GM19025 (cell line): ENCODE data around the gene GNAI2.
"Not testable (repeated sequence)": the region's sequence is repeated elsewhere in the genome, so short reads cannot be mapped to it uniquely, and the experiment has no call there.

Experiments
- ATAC-seq: cut with Tn5 transposase; IDR thresholded peaks from one replicate; pipeline ENCODE4 v1.9.1; 2021; ENCODE audit warnings: mild to moderate bottlenecking, low read depth, moderate library complexity; ENCODE audit not compliant: unreplicated experiment

The GNAI2 gene

DNA sequence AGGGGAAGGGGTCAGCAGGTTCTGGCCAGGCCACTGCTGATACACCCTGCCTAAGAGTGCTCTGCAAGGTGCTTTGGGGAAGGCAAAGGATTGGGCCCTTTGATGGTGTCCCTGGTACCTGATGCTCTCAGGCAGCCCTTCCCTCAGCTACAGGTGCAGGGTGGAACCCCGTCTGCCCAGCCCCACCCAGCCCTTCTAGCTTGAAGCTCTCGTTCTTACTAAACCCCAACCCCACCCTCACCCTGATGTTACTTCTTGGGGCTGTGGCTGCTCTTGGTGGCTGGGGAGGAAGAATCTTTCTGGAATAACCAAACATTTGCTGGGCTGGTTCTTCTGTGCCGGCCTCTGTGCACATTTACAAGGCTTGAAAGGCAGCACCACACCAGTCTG, 6.4 kb downstream of the GNAI2 start:
- ATAC-seq: no peak

DNA sequence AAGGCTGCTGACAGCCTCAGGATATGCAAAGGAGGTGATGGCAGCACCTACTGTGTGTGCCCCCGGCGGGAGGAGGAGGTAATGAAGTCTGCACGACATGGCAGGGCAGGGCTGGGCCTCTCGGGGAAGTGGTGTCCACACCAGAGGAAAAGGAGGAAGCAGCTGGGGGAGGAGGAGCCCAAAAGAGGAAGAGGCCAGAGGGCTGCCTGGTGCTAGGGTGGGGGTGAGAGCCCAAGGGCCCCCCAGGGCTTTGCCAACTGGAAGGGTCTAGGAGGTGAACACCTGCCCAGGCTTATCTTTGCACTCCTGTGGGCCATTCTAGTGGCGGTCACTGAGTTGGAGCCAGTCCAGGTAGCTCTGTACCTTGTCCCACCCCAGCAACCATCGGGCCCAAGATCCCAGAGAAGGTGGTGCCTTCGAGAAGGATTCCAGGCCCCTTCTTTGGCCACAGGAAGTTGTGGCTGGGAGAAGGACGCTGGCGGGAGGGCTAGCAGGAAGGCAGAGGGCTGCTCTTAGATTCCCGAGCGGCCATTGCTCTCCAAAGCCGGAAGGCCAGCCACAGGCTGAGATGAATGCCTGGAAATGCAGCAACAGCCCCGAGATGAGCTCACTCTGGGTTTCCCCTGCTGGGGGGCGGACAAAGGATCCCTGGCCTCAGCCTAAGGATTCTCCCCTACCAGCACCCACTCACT, 7.0 kb downstream of the GNAI2 start:
- ATAC-seq: no peak

DNA sequence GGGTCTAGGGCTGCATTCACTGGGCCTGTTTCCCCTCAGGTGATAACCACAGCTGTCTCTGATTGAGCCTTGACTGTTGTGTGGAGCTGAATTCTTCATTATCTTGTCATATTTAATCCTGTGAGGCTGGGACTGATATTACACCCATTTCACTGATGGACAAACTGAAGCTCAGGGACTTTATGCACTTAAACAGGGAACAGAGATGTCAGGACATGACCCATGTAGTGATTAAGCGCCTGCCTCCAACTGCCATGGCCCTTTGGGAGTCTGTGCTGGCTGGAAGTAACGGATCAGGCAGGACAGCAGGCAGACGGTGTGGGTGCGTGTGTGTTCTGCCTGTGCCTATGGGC, 7.5 kb downstream of the GNAI2 start:
- no peak for ATAC-seq

DNA sequence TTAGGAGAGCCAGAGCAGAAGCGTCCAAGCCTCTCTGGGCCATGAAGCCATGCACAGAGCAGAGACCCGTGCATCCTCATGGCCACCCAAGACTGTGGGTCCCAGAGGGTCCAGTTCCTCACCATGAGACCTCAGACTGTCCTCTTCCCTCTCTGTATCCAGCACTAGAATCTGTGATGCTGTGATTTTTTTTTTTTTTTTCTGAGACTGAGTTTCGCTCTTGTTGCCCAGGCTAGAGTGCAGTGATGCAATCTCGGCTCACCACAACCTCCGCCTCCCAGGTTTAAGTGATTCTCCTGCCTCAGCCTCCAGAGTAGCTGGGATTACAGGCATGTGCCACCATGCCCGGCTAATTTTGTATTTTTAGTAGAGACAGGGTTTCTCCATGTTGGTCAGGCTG, 8.8 kb downstream of the GNAI2 start:
- ATAC-seq: not testable (repeated sequence)

DNA sequence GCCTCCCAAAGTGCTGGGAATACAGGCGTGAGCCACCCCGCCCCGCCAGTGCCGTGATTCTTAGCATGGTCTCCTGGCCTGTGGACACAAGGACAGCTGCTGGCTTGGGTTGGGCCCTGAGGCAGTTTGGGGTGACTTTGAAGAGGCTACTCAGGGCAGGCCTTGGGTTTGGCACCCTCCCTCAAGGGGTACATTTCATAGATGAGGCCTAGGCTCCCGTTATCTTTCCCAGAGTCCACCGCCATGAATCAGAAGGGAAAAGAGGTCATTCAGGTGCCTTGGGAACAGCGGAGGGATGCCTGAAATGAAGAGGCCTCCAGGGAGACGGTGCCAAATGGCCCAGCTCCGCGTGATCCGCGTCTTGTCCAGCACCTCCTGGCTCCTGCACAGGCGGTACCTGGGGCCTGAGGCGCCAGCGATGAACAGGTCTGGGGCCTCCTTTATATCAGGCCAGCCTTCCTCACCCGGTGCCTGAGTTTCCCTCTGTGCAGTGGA, 9.3 kb downstream of the GNAI2 start:
- ATAC-seq: no peak

DNA sequence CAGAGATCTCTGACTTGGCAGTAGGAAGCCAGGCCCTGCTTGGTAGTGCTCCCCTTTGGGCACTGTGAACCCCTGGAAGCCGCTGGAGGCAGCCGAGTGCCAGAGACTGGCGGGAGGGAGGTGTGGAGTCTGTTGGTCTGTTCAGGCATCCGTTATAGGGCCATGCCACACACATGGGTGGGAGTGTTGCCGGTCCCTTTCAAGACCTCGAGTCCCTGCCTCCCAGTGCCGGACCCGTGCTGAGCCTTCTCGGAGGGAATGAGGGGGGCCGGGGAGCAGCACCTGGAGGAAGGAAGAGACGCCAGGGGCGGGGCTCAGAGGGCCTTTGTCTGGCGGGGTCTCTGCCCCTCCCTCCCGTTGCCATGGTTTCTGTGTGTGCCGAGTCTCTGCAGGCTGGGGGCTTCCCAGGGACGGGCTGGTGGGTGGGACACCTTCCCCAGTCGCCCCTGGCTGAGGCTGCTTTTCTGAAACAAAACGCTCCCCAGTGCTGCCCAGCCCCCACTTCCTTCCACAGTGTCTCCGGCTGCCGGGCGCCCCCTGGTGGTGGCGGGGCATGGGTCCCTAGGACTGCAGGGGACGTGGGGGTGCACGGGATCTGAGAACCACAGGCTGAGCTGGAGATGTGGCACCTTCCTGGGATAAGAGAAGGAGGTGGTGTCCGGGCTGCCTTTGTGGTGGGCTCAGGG, 10.0 kb downstream of the GNAI2 start:
- peak; percentile 62 for ATAC-seq

DNA sequence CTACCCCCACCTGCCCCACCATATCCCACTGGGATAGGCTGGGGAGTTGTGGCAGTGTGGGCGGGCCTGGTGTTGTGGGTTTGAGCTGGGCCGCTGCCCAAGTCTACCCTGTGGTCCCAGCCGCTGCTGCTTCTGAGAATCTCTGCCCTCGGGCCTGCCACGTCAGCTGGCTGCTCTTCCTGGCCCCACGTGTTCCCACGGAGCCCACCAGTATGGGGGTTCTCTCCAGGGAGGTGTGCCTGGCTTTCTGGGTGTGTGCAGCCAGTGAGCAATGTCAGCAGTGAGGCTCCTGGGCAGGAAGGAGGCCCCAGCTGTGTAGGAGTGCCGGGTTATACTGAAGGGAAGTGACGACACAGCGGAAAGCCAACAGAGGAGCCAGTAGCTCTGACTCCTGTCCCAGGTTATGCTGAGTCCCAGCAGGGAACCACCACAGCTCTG, 10.5 kb downstream of the GNAI2 start:
- ATAC-seq: peak; percentile 45

DNA sequence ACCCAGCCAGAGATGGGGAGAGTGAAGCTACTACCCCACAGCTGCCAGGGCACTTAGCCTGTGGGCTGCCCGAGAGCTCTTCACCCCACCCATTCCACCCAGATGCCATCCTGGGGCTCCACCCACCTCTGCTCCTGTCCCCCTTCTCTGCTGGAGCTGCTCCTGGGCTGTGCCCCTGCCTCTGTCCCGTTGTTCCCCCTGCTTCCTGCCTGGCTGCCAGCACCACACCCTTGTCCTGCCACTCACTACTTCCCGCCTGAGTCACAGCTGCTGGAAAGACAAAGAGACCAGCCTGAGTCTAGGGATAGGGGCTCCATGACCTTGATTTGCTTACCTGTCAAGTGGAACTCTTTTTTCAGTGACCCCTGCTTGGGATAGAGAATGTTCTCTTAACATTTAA, 12.4 kb downstream of the GNAI2 start:
- no peak for ATAC-seq

DNA sequence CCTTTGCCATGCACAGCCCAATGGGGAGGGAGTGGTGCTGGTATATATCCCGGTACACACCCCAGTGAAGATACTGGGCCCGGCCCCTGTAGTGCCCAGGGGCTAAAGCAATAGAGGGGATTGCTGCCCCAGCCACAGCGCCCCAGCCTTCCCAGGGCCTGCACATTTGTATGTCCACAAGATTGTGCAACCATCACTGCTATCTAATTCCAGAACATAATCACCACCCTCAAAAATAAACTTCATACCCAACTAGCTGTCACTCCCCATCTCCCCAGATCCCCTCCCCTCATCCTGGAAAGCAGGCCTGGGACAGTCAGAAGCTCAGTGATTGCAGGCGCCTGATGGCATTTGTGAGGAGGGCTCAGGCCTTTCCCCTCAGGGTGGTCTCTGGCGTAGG, 13.5 kb downstream of the GNAI2 start:
- ATAC-seq: no peak

DNA sequence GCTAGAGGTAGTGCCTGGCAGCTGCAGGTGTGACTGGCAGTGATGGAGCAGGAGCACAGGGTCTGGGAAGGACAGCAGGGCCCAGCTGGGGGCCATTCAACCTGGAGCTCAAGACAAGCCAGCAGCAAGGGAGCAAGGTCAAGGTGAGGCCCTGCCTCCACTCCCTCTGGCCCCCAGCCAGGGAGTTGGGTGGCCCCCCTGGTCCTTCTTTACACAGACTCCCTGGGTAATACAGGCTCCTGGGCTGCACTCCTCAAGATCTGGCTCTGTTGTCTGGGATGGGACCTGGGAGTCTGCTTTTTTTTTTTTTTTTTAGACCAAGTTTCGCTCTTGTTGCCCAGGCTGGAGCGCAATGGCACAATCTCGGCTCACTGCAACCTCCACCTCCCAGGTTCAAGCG, 14.5 kb downstream of the GNAI2 start:
- ATAC-seq: no peak

DNA sequence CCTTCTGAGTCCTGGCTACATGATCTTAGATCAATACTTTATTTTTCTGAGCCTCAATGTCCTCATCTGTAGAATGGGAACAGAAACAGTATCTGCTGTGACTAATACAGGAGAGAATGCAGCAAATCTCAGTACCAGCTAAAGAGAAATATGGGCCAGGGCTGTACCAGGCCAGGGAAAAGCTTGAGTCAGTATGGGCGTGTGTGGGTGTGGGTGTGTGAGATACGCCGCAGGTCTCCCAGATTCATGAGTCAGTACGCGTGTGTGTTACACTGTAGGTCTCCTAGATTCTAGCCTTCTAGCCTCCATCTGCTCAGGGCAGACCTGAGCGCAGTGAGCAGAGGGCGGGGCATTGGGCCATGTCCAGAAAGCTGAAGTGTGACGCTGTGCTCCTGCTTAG, 15.2 kb downstream of the GNAI2 start:
- no peak for ATAC-seq

DNA sequence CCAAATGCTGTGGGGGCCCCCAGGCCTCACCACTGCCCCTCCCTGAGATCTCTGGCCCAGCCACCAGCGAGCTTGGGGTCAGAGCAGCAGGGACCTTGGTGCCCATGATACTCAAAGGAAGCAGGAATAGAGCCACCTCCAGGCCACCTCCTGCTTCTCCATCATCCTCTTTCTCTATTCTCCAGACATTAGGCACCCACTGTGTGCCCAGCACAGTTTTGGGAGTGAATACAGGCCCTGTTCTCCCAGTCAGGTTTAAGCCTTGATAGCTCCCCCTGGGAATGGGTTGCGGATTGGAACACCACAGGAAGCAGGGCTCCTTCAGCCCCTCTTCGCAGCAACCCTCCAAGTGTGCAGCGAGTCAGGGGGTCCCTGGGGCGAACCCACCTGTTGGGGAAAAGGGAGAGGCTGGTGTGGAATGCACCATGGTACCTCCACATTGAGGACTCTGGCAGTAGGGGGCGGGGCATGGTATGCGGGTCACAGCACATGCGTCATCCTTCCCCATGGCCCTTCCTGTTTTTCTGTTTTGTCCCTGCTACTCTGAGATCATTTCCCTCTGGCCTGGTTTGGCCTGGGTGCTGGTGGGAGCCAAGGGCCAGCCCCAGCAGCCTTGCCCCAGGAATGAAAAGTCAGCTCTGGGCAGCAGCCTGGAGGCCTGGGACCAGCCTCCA, 18.7 kb downstream of the GNAI2 start:
- no peak for ATAC-seq

DNA sequence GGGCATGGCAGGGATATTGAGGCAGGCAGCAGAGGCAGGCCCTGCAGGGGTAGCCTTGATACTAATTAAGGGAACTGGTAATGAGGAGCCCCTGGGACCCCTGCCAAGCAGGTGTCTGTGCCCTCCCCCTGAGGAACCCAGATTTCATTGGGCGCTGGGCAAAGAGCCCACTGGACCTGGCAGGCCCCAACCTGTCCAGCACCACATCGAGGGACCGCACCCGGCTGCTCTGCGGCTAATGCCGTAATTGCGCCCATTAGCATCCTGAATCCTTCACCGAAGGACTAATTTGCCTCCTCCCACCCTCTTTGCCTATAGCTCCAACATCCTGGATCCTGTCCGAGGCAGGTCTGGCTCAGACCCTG, 19.2 kb downstream of the GNAI2 start:
- no peak for ATAC-seq

DNA sequence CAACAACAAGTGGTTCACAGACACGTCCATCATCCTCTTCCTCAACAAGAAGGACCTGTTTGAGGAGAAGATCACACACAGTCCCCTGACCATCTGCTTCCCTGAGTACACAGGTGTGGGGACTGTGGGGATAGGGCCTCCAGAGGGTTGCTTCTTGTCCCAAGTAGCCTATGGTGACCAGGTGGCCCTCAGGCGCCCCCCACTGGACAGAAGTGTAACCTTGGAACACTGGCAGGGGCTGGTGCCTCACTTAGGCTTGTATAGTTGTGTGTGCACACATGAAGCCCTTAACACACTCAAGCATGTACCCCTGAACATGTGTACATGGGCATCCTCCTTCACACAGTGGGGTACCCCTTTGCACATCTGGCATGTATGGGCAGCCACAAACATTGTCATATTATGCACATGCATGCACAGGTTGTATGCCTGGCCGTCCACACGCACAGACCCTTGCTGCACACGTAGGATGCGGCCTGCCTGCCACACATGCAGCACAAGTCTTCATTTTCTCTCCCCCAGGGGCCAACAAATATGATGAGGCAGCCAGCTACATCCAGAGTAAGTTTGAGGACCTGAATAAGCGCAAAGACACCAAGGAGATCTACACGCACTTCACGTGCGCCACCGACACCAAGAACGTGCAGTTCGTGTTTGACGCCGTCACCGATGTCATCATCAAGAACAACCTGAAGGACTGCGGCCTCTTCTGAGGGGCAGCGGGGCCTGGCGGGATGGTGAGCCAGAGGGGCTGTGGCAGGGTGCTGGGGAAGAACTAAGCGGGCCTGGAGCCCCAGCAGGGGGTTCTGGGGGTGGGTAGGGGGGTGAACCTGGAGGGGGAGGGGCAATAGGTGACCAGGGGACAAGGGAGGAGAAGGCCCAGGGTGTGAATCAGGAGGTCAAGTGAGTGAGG, 21.2 kb downstream of the GNAI2 start:
- ATAC-seq: no peak

DNA sequence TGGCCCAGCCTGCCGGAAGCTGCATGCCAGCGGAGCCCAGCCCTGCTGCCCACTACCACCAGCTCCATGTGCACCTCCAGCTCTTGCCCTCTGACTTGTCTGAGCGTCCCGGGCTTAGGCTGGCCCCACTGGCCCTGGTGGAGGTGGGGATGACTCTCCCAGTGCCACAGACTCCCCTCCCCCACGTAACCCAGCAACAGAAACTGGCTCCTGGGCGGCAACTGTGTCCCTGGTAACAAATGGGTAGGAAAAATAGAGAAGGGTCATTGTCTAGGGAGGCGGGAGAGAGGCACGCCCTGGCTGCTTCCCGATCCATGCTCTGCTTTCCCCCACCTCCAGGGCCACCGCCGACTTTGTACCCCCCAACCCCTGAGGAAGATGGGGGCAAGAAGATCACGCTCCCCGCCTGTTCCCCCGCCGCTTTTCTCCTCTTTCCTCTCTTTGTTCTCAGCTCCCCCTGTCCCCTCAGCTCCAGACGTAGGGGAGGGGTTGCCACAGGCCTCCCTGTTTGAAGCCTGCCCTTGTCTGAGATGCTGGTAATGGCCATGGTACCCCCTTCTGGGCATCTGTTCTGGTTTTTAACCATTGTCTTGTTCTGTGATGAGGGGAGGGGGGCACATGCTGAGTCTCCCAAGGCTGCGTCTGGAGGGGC, 22.2 kb downstream of the GNAI2 start:
- ATAC-seq: no peak

DNA sequence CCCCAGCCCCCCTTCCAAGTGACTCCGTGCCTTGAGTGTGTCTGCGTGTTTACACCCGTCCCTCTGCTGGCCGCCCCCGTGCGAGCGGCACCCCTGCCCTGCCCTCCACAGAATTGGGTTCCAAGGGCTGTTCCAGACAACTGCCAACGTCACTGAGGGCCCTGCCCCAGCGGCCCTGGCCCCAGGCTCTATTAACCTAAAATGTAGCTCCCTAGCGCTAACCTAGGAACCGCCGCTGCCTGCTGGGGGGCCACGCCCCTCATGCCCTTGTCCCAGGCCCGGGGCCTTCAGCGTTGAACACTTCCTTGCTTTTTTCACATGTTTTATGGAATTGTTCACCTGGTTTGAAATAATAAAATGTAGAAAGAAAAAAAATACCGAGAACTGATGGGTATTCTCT, 23.0 kb downstream of the GNAI2 start:
- ATAC-seq: no peak

DNA sequence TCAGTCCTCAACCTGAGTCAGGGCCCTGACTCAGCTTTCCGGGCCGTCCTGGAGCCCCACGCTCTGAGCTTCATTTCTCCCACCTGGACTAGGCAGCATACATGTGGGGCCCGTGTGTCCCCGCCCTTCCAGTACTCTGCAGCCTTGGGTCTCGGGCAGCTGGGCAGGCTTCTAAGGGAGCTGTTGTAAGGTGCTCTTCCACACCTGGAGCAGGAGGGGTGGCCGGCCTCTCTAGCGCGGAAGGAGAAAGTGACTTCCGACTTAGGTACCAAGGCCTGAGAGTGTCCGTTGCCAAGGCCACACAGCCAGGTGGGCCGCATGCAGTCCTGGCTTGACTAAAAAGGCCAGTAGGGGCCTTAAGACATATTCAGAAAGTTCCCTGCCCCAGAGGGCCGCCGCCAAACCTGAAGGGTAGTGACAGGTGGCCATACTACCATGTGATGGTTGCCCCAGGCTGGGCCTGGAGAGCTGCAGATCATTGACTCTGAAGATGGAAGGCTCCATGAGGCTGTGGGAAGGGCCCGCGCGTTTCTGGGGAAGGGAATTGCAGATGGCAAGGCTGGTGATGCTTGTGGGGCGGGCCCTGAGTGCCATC, 23.5 kb downstream of the GNAI2 start:
- ATAC-seq: peak; percentile 14

DNA sequence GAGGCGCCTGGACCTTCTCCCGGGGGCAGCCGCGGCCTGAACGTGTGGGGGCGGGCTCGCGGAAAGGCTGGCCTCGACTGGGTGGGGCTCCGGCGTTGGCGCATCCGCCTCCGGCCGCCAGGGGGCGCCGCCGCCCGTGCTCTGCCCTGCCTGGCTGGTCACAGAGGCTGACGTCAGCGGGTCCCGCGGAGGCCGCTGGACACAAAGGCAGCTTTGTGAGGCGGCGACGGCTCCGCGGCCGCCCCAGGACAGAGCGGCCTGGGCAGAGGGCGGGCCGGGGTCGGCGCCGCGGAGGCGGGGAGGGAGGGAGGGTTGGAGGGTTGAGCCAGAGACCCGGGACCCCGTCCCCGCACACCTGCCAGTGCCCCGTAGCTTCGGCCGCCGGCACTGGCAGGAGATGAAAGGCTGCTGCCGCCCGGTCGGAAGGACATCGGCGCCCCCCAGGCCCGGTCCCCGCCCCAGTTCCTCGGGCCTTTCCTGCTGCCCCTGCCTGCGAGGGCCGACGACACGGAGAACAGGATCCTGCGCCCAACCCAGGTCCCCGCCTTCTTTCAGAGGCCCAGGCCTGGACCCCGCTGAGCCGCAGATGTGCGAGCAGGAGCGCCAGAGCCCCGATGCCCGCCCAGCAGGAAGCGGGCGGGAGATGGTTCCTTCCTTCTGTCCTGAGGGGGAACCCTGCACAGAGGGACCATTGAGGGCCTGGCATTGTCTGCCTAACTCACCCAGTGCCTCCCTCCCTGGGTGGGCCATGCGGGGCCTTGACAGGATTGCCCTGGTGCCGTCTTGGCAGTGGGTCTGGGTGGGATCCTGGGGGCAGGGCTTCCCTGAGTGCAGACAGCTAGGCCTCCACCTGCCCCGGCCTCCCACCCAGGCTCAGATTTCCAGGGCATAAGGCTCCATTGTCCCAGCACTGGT, 24.3 kb downstream of the GNAI2 start:
- ATAC-seq: peak; percentile 87

DNA sequence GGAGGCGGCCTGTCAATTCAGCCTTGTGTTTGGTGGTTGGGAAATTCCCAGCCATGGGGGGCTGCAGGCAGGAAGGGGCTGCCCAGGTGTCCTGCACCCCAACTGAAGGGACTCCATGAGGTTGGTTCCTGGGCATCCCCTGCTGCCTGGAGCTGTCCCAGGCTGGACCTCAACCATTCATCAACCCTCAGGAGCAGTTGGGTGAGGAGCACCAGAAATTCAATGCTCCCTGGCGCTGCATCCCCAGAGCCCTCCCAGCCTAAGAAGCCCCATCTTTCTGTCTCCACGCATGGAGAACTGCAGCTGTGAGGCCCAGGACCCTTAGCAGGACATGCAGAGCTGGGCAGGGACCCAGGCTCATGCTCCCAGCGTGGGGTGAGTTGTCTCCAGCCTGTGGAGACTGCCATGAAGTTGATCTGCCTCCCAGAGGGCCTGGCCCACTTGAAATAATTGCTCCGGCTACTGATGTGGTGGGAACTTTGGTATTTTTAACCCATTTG, 25.0 kb downstream of the GNAI2 start:
- ATAC-seq: no peak
